OCI-LY1 (cell line): ENCODE results near the gene MCF2L2.

ENCODE experiments used
- CTCF ChIP-seq: fragments of 200-600 bp; sonication (generic), shearing (Covaris generic); IDR thresholded peaks from 2 replicates; pipeline ENCODE4 v1.5.1; 2017; ENCODE audit warnings: mild to moderate bottlenecking, antibody characterized with exemption, low read length, moderate library complexity, mixed read lengths
- EZH2 ChIP-seq: fragments of 200-600 bp; sonication (generic), shearing (Covaris generic); IDR thresholded peaks from 2 replicates; pipeline ENCODE4 v1.8.0; 2017; ENCODE audit warnings: borderline replicate concordance, mixed run types, mild to moderate bottlenecking, antibody characterized with exemption, low read length, moderate library complexity, mixed read lengths

- TF ChIP-seq EZH2: no peak
- no peak for TF ChIP-seq CTCF
Measured at GRCh38 chr3:183447206-183448001, 19.0 kb upstream of the MCF2L2 start.
